ENCODE measurements around the gene SYCE3.

GRCh38 chr22:50551160-50551752 lies 11.5 kb downstream of the SYCE3 start:
- no peak for TF ChIP-seq CTCF (conservative IDR thresholded peaks at IDR 0.05; ENCODE audit: low read depth, low read length)
- no peak for TF ChIP-seq EZH2 (IDR thresholded peaks at IDR 0.05; ENCODE audit: borderline replicate concordance, low read depth, low read length, poor library complexity, severe bottlenecking)
